Lower leg skin (tissue), 4 donors: ENCODE results near the gene DCUN1D5. TPM values are rescaled to one million over a fixed set of nuclear protein-coding genes. Genes with fewer than 3 reads are reported as not detected.
"Not testable (repeated sequence)": the region's sequence is repeated elsewhere in the genome, so short reads cannot be mapped to it uniquely, and the experiment has no call there.

Experiments used
- DNase-seq, 2 donors: peaks; one replicate each; pipeline ENCODE4 v3.0.0-alpha.2; 2019; ENCODE audit warnings: low spot score in 2 of 2
- H3K4me3 ChIP-seq: fragments of 200-600 bp; sonication (generic); 2 replicates; pipeline ENCODE4 v1.5.1; 2017; ENCODE audit warnings: mild to moderate bottlenecking, low read depth; ENCODE audit not compliant: poor library complexity, severe bottlenecking
- POLR2A ChIP-seq, 2 donors: fragments of 450-650 bp; IDR thresholded peaks; one replicate each; pipeline ENCODE4 v1.6.1; 2016 to 2017; ENCODE audit warnings: antibody characterized with exemption in 2 of 2, mild to moderate bottlenecking in 1 of 2, moderate library complexity in 1 of 2
- WGBS, 2 donors: methylation state at CpG; one replicate each; pipeline ENCODE4 v1.1.5; 2018; 5-methylcytosine and 5-hydroxymethylcytosine counted together
- intact Hi-C: fragments of 100-400 bp; cut with DNase I; formaldehyde crosslinking; loops from one replicate; pipeline ENCODE4 v1.15.0; 2023; ENCODE audit warnings: low total_unique reads
- total RNA-seq, 4 donors: library from RNA; depleted of rRNA; stranded (reverse); fragments of >200 nt; gene quantifications; one replicate each; pipeline ENCODE4 v1.1.0, GENCODE V29; 2016
- TF ChIP-seq, protein P1 (sequence below), 3 donors: fragments of 450-650 bp; IDR thresholded peaks; one replicate each; pipeline ENCODE4 v1.5.1; 2016; ENCODE audit warnings: antibody characterized with exemption in 3 of 3, mild to moderate bottlenecking in 3 of 3, moderate library complexity in 2 of 3

The DCUN1D5 gene
- total RNA-seq, 4 donors from 2014 or later = 31.8 to 64.5 (median 47.7) TPM

GRCh38 chr11:103042161-103042560 lies 49.8 kb downstream of the DCUN1D5 start:
- no peak overlapping the region for H3K4me3 ChIP-seq
- TF ChIP-seq POLR2A (IDR thresholded peaks at IDR 0.05) = no peak
- TF ChIP-seq, protein P1, sequence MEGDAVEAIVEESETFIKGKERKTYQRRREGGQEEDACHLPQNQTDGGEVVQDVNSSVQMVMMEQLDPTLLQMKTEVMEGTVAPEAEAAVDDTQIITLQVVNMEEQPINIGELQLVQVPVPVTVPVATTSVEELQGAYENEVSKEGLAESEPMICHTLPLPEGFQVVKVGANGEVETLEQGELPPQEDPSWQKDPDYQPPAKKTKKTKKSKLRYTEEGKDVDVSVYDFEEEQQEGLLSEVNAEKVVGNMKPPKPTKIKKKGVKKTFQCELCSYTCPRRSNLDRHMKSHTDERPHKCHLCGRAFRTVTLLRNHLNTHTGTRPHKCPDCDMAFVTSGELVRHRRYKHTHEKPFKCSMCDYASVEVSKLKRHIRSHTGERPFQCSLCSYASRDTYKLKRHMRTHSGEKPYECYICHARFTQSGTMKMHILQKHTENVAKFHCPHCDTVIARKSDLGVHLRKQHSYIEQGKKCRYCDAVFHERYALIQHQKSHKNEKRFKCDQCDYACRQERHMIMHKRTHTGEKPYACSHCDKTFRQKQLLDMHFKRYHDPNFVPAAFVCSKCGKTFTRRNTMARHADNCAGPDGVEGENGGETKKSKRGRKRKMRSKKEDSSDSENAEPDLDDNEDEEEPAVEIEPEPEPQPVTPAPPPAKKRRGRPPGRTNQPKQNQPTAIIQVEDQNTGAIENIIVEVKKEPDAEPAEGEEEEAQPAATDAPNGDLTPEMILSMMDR (IDR thresholded peaks at IDR 0.05) = no peak
- 82 to 85% methylated on average over 2 of the region's 2 CpGs for WGBS, 2 donors
- intact Hi-C loops = no loop called here
- no peak for DNase-seq

DNA sequence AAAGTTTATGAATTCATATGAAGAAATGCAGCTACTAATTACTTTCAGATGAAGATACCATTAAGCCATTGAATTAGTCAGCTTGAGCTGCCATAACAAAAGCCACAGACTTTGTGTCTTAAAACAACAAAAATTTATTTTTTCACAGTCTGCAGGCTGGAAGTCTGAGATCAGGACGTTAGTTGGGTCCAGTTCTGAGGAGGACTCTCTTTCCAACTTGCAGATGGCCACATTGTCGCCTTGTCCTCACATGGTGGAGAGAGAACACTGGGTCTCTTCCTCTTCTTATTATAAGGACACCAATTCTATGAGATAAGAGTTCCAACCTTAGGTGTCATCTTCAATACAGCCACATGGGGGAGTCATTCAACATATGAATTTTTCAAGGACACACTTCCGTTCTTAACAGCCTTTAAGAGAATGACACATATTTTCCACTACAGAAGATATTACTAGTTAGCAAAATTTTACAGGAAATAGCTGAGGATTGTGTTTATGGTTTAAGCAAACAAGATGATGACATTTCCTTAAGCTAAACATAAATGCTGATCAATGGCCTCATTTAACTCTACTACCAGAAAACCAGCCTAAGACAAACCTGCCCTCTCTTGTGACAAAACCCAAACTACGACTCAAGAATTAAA lies 56.0 kb downstream of the DCUN1D5 start:
- peak in 1 of 2 donors; percentile 46 for DNase-seq
- no peak for TF ChIP-seq POLR2A (IDR thresholded peaks at IDR 0.05)
- TF ChIP-seq, protein P1 (IDR thresholded peaks at IDR 0.05) = no peak
- intact Hi-C loops = no loop called here
- 23 to 28% methylated on average over 4 of the region's 4 CpGs for WGBS, 2 donors
- H3K4me3 ChIP-seq = no peak overlapping the region

GRCh38 chr11:103035216-103035615 lies 56.7 kb downstream of the DCUN1D5 start:
- DNase-seq = no peak
- no peak overlapping the region for H3K4me3 ChIP-seq
- intact Hi-C loops = no loop called here
- TF ChIP-seq, protein P1 (IDR thresholded peaks at IDR 0.05) = no peak
- TF ChIP-seq POLR2A (IDR thresholded peaks at IDR 0.05) = no peak

GRCh38 chr11:103031834-103032233 lies 60.1 kb downstream of the DCUN1D5 start:
- no peak for DNase-seq
- TF ChIP-seq, protein P1 (IDR thresholded peaks at IDR 0.05) = no peak
- TF ChIP-seq POLR2A (IDR thresholded peaks at IDR 0.05) = no peak
- intact Hi-C loops = no loop called here
- no peak overlapping the region for H3K4me3 ChIP-seq
- WGBS, 2 donors = 78 to 82% methylated on average over 2 of the region's 2 CpGs

DNA sequence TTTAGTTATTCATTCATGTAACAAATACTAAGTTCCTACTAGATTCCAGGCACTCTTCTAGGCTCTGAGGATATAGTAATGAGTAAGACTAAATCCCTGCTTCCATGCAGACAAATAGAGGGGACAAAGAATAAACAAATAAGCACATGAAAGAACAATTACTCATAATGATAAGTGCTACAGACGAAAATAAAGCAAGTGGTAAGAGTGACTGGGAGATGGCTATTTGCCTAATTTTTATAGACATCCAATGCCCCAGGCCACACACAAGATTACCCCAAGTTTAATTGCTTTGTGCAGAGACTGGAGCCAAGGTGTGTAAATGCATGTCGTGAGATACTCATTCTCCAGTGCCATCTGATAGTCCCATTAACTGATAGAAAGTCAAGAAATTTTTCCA lies 62.6 kb downstream of the DCUN1D5 start:
- H3K4me3 ChIP-seq = no peak overlapping the region
- no peak for TF ChIP-seq POLR2A (IDR thresholded peaks at IDR 0.05)
- TF ChIP-seq, protein P1 (IDR thresholded peaks at IDR 0.05) = no peak
- DNase-seq = no peak
- 32 to 33% methylated on average over 2 of the region's 2 CpGs for WGBS, 2 donors
- intact Hi-C loops = no loop called here

GRCh38 chr11:103028304-103029020 lies 63.5 kb downstream of the DCUN1D5 start:
- 77 to 81% methylated on average over 6 to 7 of the region's 7 CpGs for WGBS, 2 donors
- H3K4me3 ChIP-seq, DNase-seq, intact Hi-C loops: not testable (repeated sequence)
